Loucy (cell line): ENCODE measurements around the gene NCR2.

Source experiments
- H2AFZ ChIP-seq: fragments of 200-600 bp; sonication (generic); 2 replicates; pipeline ENCODE4 v1.6.0; 2016; ENCODE audit warnings: antibody characterized with exemption, mild to moderate bottlenecking, low read length, moderate library complexity
- H3F3A ChIP-seq: fragments of 200-600 bp; 2 replicates; pipeline ENCODE4 v1.6.0; 2016; ENCODE audit warnings: antibody characterized with exemption, low read depth, mild to moderate bottlenecking
- H3K27me3 ChIP-seq: fragments of 200-600 bp; sonication (generic); 2 replicates; pipeline ENCODE4 v1.6.1; 2014; ENCODE audit warnings: low read length, mild to moderate bottlenecking; ENCODE audit not compliant: insufficient read depth, poor library complexity, severe bottlenecking
- H3K36me3 ChIP-seq: fragments of 200-600 bp; sonication (generic); 2 replicates; pipeline ENCODE4 v1.6.1; 2016; ENCODE audit warnings: low read length; ENCODE audit not compliant: insufficient read depth
- H3K4me1 ChIP-seq: fragments of 200-600 bp; sonication (generic); 2 replicates; pipeline ENCODE4 v1.5.1; 2014; ENCODE audit warnings: low read length, mild to moderate bottlenecking; ENCODE audit not compliant: insufficient read depth, poor library complexity, severe bottlenecking
- H3K4me2 ChIP-seq: fragments of 200-600 bp; sonication (generic); 2 replicates; pipeline ENCODE4 v1.6.0; 2014; ENCODE audit warnings: antibody characterized with exemption, low read length, low read depth, mild to moderate bottlenecking; ENCODE audit not compliant: poor library complexity, severe bottlenecking
- H3K4me3 ChIP-seq: fragments of 200-600 bp; sonication (generic); 2 replicates; pipeline ENCODE4 v1.5.1; 2014; ENCODE audit warnings: low read length, mild to moderate bottlenecking, mixed read lengths; ENCODE audit not compliant: poor library complexity, severe bottlenecking
- H3K79me2 ChIP-seq: fragments of 200-600 bp; sonication (generic); 2 replicates; pipeline ENCODE4 v1.6.1; 2014; ENCODE audit warnings: low read length; ENCODE audit not compliant: insufficient read depth
- H3K9ac ChIP-seq: fragments of 200-600 bp; sonication (generic); 2 replicates; pipeline ENCODE4 v1.6.0; 2014; ENCODE audit warnings: mild to moderate bottlenecking, low read depth, low read length, moderate library complexity; ENCODE audit not compliant: poor library complexity, severe bottlenecking
- H3K9me2 ChIP-seq: fragments of 200-600 bp; sonication (generic); replicated peaks from 2 replicates; pipeline ENCODE4 v1.6.1; 2016; ENCODE audit warnings: low read depth, low read length, mixed read lengths
- H3K9me3 ChIP-seq: fragments of 200-600 bp; sonication (generic); 2 replicates; pipeline ENCODE4 v1.6.1; 2014; ENCODE audit warnings: mild to moderate bottlenecking, antibody characterized with exemption, low read length, low read depth; ENCODE audit not compliant: insufficient read depth
- H4K20me1 ChIP-seq: fragments of 200-600 bp; sonication (generic); 2 replicates; pipeline ENCODE4 v1.6.0; 2014; ENCODE audit warnings: antibody characterized with exemption, low read length, mild to moderate bottlenecking; ENCODE audit not compliant: insufficient read depth, poor library complexity, severe bottlenecking
- CTCF ChIP-seq: fragments of 200-600 bp; sonication (generic); conservative IDR thresholded peaks from 2 replicates; pipeline ENCODE4 v1.5.1; 2014; ENCODE audit warnings: mild to moderate bottlenecking, antibody characterized with exemption, low read length
- EZH2phosphoT487 ChIP-seq: fragments of 200-600 bp; IDR thresholded peaks from 2 replicates; pipeline ENCODE4 v1.6.1; 2018; ENCODE audit warnings: antibody characterized with exemption, mild to moderate bottlenecking, moderate library complexity, borderline replicate concordance

NCR2 gene

GRCh38 chr6:41331401-41332150 is 3.8 kb upstream of the NCR2 start:
- H3K27me3 ChIP-seq, result no peaks in the 10 kb centered on the region

DNA sequence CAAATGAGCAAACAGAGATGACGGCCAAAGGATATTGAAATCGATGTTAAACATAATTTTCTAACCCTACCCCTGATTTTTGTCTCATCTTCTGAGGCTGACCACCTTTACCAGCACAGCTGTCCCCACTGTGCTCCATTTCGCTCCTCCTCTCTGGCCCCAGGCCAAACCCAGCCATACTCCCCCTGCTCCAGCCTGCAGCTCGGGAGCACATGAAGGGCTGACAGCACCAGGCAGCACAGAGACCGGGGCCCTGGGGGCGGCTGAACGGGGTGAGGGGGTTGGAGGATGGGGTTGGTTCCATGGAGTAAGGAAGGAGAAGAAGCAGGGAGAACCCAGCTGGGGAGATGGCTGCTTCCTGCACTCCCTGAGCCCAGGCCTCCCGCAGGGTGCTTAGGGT is 3.2 kb upstream of the NCR2 start:
- Histone ChIP-seq H3K27me3 (no peaks in the 10 kb centered on the region), H2AFZ (no peak overlapping the region), H3K9me3 (no peaks in the 10 kb centered on the region), H3K36me3 (no peaks in the 10 kb centered on the region), H3K9ac (peak overlapping the region; percentile 36), H4K20me1 (no peaks in the 10 kb centered on the region), H3K4me1 (peaks cover 55% of the 10 kb centered on the region), H3K4me3 (no peak overlapping the region), H3K9me2 (no peaks in the 10 kb centered on the region), H3F3A (no peaks in the 10 kb centered on the region), H3K4me2 (no peak overlapping the region), H3K79me2 (no peaks in the 10 kb centered on the region)
- no peak for TF ChIP-seq EZH2phosphoT487
- no peak for TF ChIP-seq CTCF

More at GRCh38 chr6:41331401-41332150, 3.8 kb upstream of the NCR2 start:
- Histone ChIP-seq H3K79me2 (no peaks in the 10 kb centered on the region), H4K20me1 (no peaks in the 10 kb centered on the region), H3F3A (no peaks in the 10 kb centered on the region), H3K9me2 (no peaks in the 10 kb centered on the region), H3K9ac (no peak overlapping the region), H3K36me3 (no peaks in the 10 kb centered on the region), H3K9me3 (no peaks in the 10 kb centered on the region), H3K4me2 (no peak overlapping the region), H3K4me3 (no peak overlapping the region), H3K4me1 (peaks cover 51% of the 10 kb centered on the region), H2AFZ (no peak overlapping the region)
- TF ChIP-seq CTCF, result no peak
- no peak for TF ChIP-seq EZH2phosphoT487

GRCh38 chr6:41332842-41333736 is 2.3 kb upstream of the NCR2 start:
- H3K9ac ChIP-seq, result peak overlapping the region; percentile 36
- H2AFZ ChIP-seq, result no peak overlapping the region
- H3K4me3 ChIP-seq, result peak overlapping the region; percentile 26
- TF ChIP-seq CTCF, result no peak
- TF ChIP-seq EZH2phosphoT487, result no peak
- H3F3A ChIP-seq, result no peaks in the 10 kb centered on the region
- no peaks in the 10 kb centered on the region for H4K20me1 ChIP-seq
- peak overlapping the region; percentile 49 for H3K4me2 ChIP-seq
- no peaks in the 10 kb centered on the region for H3K27me3 ChIP-seq
- H3K9me3 ChIP-seq, result no peaks in the 10 kb centered on the region
- H3K79me2 ChIP-seq, result no peaks in the 10 kb centered on the region
- no peaks in the 10 kb centered on the region for H3K9me2 ChIP-seq
- H3K4me1 ChIP-seq, result peaks cover 63% of the 10 kb centered on the region
- no peaks in the 10 kb centered on the region for H3K36me3 ChIP-seq
